Lower leg skin (tissue), 3 donors: ENCODE results near the gene PPARA.
"Not testable (repeated sequence)": the region's sequence is repeated elsewhere in the genome, so short reads cannot be mapped to it uniquely, and the experiment has no call there.

Experiments
- CTCF ChIP-seq, 3 donors: fragments of 450-650 bp; IDR thresholded peaks; one replicate each; pipeline ENCODE4 v1.5.1; 2016; ENCODE audit warnings: antibody characterized with exemption in 3 of 3, mild to moderate bottlenecking in 3 of 3, moderate library complexity in 2 of 3
- POLR2A ChIP-seq, 2 donors: fragments of 450-650 bp; IDR thresholded peaks; one replicate each; pipeline ENCODE4 v1.6.1; 2016 to 2017; ENCODE audit warnings: antibody characterized with exemption in 2 of 2, mild to moderate bottlenecking in 1 of 2, moderate library complexity in 1 of 2

GRCh38 chr22:46139417-46139816, 10.9 kb upstream of the PPARA start:
- not testable (repeated sequence) for TF ChIP-seq CTCF, POLR2A (IDR thresholded peaks at IDR 0.05)
